Astrocyte (in vitro differentiated cells and primary cell): Measurements from ENCODE around the gene AGT.

Experiments
- EZH2 ChIP-seq: IDR thresholded peaks from 2 replicates; pipeline ENCODE4 v1.6.1; 2012; ENCODE audit warnings: mild to moderate bottlenecking, low read length, inconsistent platforms; ENCODE audit not compliant: insufficient read depth
- TF ChIP-seq, protein P1 (sequence below): IDR thresholded peaks from 2 replicates; pipeline ENCODE4 v1.5.1; 2011; ENCODE audit warnings: low read depth, mild to moderate bottlenecking, inconsistent platforms, low read length, moderate library complexity; ENCODE audit not compliant: insufficient read depth

DNA sequence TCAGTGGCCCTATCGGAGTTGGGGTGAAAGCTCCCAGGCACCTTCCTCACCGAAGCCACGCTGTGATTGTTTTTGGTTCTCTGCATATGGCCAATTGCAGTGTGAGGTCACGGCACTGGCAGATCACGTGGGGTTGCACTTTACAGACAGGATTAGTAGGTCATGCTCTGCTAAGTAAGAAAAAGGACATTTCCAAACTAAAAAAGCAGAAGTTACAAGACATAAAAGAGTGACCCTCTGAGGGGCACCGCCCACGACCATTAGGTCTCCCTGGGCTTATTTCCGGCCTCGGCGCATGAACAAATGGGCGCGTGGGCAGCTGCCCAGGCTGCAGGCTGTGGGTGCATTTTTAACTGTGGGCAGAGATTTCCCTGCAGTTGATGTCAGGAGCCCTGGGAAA, 35.2 kb upstream of the AGT start:
- TF ChIP-seq, protein P1, sequence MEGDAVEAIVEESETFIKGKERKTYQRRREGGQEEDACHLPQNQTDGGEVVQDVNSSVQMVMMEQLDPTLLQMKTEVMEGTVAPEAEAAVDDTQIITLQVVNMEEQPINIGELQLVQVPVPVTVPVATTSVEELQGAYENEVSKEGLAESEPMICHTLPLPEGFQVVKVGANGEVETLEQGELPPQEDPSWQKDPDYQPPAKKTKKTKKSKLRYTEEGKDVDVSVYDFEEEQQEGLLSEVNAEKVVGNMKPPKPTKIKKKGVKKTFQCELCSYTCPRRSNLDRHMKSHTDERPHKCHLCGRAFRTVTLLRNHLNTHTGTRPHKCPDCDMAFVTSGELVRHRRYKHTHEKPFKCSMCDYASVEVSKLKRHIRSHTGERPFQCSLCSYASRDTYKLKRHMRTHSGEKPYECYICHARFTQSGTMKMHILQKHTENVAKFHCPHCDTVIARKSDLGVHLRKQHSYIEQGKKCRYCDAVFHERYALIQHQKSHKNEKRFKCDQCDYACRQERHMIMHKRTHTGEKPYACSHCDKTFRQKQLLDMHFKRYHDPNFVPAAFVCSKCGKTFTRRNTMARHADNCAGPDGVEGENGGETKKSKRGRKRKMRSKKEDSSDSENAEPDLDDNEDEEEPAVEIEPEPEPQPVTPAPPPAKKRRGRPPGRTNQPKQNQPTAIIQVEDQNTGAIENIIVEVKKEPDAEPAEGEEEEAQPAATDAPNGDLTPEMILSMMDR: no peak
- no peak for TF ChIP-seq EZH2
